ENCODE results near the gene AIDA. TPM values are rescaled to one million over a fixed set of nuclear protein-coding genes. Genes with fewer than 3 reads are reported as not detected.

Gene AIDA
- polyA plus RNA-seq, 1 of the 3 experiments (the other 2 are of a cell fraction), result 20.8 TPM

- 100% methylated on average over 1 of the region's 1 CpG for WGBS (ENCODE audit: low lambda C conversion rate)
- CTCF ChIA-PET, result interaction anchor here (0.8 to 1.3 kb wide), 3 partner anchors 9 to 401 kb away, joined by 3 to 5 read pairs (median 3); no protein-coding TSS in a partner anchor
- POLR2A ChIA-PET, result interaction anchor here (0.6 to 0.8 kb wide), 3 partner anchors 16 to 31 kb away, joined by 3 to 4 read pairs (median 4); no protein-coding TSS in a partner anchor
These were observed 32.2 kb downstream of the AIDA start for GRCh38 chr1:222680080-222680479.

More at GRCh38 chr1:222680080-222680479, 32.2 kb downstream of the AIDA start:
- H3K9me3 ChIP-seq, result no peaks in the 10 kb centered on the region
- no peaks in the 10 kb centered on the region for H3K27me3 ChIP-seq (ENCODE audit: insufficient read depth)
- peaks cover 51 to 62% of the 10 kb centered on the region in 2 experiments for H3K36me3 ChIP-seq (replicated peaks in 1 of 2; ENCODE audit: control insufficient read depth in 1 of 2, insufficient read depth in 2 of 2, low read length in 1 of 2)
- no peaks in the 10 kb centered on the region for H3K79me2 ChIP-seq (ENCODE audit: insufficient read depth)
- no peak overlapping the region for H3K9ac ChIP-seq
- H3F3A ChIP-seq (replicated peaks; ENCODE audit: insufficient read depth), result no peaks in the 10 kb centered on the region
- TF ChIP-seq SMC3 (IDR thresholded peaks at IDR 0.05; ENCODE audit: low read depth, low read length), result no peak
- no peak for TF ChIP-seq USF2 (IDR thresholded peaks at IDR 0.05; ENCODE audit: borderline replicate concordance, low read depth, low read length)
- no peak for TF ChIP-seq MAX (IDR thresholded peaks at IDR 0.05; ENCODE audit: low read depth)
- TF ChIP-seq FOXJ3 (CRISPR knock-in tag; IDR thresholded peaks at IDR 0.05), result no peak
- TF ChIP-seq GABPA (IDR thresholded peaks at IDR 0.05; ENCODE audit: low read depth), result no peak
- no peak for TF ChIP-seq ZBTB33 (IDR thresholded peaks at IDR 0.05; ENCODE audit: borderline replicate concordance, low read depth)
- TF ChIP-seq RFX5 (IDR thresholded peaks at IDR 0.05; ENCODE audit: low read length), result no peak
- no peak for TF ChIP-seq YY1 (IDR thresholded peaks at IDR 0.05; ENCODE audit: low read depth)
- TF ChIP-seq RXRA (IDR thresholded peaks at IDR 0.05; ENCODE audit: borderline replicate concordance, low read depth), result no peak
- TF ChIP-seq NRF1 (IDR thresholded peaks at IDR 0.05; ENCODE audit: low read depth, low read length), result no peak
- TF ChIP-seq EP300 (IDR thresholded peaks at IDR 0.05; ENCODE audit: borderline replicate concordance in 1 of 2, low read depth in 1 of 2, low read length in 1 of 2), result no peak
- no peak for TF ChIP-seq CTCF (IDR thresholded peaks at IDR 0.05)
- H3K27ac ChIP-seq (ENCODE audit: low read depth in 2 of 2, low read length in 1 of 2), result no peak overlapping the region
- no peak overlapping the region for H3K4me2 ChIP-seq
- H4K20me1 ChIP-seq (ENCODE audit: insufficient read depth), result no peaks in the 10 kb centered on the region
- H2AFZ ChIP-seq (ENCODE audit: low read depth), result no peak overlapping the region
- no peak for DNase-seq
- no peaks in the 10 kb centered on the region for H3K4me1 ChIP-seq (ENCODE audit: control insufficient read depth in 1 of 2, insufficient read depth in 2 of 2, low read depth in 1 of 2, low read length in 1 of 2)
- no peak overlapping the region for H3K4me3 ChIP-seq (ENCODE audit: low read depth in 2 of 2, low read length in 1 of 2)
- no peaks in the 10 kb centered on the region for H3K9me2 ChIP-seq
